Activated T-cell treated with anti-CD3 and anti-CD28 coated beads for 1 hour (primary cell): Measurements from ENCODE around the gene PYGO2.

Experiments used
- DNase-seq: peaks from one replicate; pipeline ENCODE4 v3.0.0-alpha.2; 2020; ENCODE audit warnings: low read depth

The PYGO2 gene

DNA sequence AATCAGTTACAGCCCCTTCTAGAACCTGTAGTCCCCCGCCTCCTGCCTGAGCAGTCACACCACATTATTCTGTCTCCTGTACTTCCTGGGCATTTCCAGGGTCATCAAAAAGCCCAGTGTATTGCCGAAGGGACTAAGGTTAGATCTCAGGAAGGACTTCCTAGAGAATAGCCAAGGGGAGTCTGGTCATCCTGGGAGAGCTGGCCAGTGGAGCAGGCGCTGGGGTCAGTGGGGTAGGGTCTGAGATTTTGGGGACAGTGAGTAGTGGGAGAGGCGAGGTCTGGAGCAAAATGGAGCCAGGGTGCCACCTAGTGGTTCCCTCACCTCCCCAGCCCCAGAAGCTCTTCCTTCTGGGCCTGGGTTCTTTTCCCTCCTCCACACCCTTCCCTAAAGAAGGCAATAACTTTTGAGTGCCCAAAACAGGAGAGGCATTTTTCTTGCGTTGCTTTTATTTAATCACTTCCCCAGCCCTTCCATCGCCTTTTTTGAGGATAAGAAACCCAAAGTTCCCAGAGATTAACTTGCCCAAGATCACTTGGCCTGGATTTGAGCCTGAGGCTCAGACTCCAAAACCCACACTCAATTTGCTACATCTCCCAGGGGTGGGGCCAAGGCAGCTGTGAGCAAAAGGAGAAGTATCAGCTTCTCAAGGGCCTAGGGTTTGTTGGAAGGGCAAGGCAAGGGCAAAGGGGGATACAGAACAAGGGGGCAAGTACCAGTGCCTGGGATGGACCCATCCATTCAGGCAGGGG lies 17.8 kb downstream of the PYGO2 start:
- DNase-seq, result peak; percentile 29

GRCh38 chr1:154941333-154942013 lies 20.1 kb downstream of the PYGO2 start:
- no peak for DNase-seq

GRCh38 chr1:154940651-154941194 lies 20.9 kb downstream of the PYGO2 start:
- no peak for DNase-seq

DNA sequence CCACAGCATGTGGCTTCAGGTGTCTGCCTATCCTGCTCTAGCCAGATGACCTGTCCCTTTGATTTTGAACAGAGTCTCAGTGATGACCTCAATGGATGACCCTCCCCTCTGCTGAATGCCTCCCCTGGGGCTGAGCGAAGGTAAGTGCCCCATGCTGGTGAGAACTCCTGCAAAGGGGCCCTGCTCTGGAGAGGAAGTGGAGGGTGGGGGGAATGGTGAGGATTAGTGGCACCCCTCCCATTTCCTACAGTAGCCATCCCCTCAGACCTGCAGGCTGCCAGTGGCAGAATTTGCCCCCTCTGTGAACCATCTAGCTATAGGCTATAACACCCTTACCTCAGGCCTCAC lies 21.4 kb downstream of the PYGO2 start:
- no peak for DNase-seq

GRCh38 chr1:154938604-154939399 lies 22.8 kb downstream of the PYGO2 start:
- DNase-seq, result no peak

DNA sequence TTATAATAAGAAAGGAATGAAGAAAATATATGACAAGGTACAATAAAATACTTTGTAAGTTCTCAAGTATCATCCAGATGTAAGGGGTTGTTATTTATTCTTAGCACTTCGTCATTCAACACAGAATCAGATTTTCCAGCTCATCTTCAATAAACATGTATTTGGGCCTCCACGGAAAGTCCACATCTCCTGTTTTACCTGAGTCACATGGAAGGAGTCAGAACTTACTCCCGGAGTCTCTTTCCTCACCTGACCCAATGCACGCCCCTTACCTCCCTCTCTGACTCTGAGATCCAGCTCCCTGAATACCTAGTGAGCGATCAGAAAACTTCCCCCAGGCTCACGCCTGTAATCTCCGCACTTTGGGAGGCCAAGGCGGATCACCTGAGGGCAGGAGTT lies 23.6 kb downstream of the PYGO2 start:
- DNase-seq, result no peak

DNA sequence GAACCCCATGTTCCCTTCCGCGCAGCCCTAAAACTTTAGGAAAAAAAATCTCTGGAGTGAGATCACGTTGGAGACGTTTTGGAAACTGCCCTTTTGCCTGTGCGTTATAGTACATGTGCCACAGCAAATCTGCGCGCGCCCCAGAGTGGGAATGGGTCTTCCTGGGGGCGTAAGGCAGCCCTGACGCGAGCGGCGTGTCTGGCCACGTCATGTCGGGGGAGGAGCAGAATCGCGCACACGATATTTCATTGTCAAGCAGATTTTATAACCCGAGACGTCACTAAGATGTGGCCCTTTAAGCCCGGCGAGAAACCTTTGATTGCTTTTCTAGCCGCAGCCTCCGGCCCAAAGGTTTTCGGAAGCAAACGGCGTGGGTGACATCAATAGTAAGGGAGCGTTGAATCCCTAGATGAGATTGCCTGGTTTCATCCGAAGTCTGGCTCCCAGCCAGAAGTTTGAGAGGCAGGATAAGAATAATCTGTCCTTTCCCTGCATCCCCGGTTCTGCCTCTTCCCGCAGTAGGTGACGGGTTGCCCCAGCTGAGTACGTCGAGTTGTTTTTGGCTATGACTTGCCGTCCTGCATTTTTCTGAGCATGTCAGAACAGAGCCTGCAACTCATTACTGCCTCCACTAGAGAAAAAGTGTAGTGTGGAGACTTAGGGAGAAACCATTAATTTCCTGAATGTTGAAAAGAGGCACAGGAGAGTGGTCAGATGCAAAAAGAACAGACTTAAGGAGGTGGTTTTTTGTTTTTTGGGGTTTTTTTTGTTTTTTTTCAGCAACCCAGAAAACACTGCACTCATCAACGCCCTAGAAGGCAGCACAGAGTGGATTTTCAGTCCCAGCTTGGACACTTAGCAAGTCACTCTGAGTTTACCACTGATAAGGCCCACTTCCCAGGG lies 24.2 kb downstream of the PYGO2 start:
- peak; percentile 82 for DNase-seq

DNA sequence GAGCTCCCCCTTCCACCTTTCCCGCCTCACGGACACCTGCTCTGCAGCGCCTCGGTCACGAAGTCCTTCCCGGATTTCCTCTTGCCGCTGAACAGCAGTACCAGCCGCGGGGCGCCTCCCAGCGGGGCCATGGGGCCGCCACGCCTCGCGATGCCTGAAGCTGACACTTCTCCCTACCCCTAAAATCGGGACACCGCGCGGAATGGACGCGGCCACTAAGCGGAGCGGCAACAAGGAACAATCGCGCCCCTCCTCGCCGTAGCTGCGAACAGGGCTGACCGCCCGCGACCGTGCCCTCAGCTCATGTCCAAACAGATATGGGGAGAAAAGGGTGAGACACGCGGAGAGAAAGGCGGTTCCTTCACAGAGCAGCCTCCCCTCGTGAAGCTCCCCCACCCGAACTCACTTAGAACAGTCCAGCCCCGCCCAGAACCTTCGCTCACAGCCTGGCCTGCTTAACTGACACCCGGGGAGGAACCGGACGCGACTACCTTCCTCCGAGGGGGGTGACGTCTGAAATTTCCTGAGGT lies 25.0 kb downstream of the PYGO2 start, which contains the start of gene PMVK:
Gene PMVK (minus strand): TSS at position 165 of the 530 bp plus-strand sequence. CDS start 34 bp downstream, at position 131.
- peak; percentile 92 for DNase-seq

DNA sequence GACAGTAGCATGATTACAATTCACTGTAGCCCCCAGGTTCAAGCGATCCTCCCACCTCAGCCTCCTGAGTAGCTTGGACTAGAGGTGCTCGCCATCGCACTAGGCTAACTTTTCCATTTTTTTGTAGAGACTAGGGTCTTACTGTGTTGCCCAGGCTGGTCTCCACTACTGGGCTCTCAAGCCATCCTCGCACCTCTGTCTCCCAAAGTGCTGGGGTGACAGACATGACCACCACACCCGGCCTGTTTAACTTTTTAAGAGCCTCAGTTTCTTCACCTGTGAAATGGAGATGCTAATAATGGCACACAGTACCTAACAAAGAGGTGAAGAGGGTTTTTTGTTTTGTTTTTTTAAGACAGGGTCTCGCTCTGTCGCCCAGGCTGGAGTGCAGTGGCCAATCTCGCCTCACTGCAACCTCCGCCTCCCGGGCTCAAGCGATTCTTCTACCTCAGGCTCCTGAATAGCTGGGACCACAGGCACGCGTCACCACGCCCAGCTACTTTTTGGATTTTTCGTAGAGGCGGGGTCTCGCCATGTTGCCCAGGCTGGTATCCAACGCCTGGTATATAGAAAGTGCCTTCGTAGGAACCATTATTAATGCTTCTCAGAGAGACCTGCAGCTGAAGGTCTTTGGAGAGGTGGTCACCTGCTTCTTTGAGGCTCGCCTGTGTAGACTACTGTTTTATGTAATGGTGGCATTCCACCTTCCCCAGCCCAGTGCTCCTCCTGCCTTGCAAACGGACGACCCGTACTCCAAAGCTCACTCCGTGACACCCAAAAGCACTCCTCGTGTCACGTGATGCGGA lies 25.6 kb downstream of the PYGO2 start:
- no peak for DNase-seq

- no peak for DNase-seq
Observed at GRCh38 chr1:154934358-154934948, 27.1 kb downstream of the PYGO2 start.

DNA sequence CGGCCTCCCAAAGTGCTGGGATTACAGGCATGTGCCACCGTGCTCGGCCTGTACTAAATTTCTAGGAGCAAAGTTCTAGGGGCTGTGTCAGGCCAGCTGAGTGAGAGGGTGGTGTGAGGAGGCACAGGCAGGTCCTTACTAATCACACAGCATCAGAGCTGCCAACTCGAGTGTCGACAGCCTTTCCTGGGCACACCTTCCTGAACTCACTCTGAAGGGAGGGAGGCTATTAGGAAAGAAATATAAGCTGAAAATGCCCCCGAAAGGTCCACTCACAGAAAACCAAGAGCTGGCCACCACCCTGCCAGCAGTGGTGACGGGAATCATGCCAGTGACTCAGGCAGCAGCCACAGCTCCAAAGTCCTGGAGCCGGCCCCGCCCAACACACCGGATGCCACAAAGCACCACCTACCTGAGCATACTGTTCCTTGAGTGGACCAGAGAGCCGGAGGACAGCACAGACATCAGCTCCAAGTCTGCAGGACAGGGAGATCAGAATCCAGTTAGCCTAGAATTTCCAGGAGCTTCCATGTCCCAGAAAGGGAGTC lies 29.6 kb downstream of the PYGO2 start:
- DNase-seq, result no peak

DNA sequence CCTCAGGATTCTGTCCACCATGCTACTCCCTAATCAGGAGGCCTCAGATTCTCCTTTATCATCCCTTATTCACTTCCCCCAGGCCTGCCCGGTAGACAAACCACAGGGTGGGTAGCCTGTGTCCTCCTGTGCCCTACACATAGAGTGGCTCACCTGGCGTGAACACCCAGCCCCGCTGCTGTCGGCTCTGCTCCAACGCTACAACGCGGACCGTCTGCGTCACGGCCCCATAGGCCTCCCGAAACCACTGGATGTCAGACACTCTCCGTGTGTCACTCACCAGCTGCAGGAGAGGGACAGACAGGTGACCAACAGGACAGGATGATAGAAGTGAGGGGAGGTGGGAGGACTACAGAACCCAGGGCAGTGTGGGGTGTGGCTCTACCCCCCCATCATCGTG lies 35.4 kb downstream of the PYGO2 start:
- DNase-seq, result no peak

GRCh38 chr1:154925335-154926170 lies 36.0 kb downstream of the PYGO2 start:
- no peak for DNase-seq

- no peak for DNase-seq
Observed at GRCh38 chr1:154923695-154924094, 37.9 kb downstream of the PYGO2 start.

DNA sequence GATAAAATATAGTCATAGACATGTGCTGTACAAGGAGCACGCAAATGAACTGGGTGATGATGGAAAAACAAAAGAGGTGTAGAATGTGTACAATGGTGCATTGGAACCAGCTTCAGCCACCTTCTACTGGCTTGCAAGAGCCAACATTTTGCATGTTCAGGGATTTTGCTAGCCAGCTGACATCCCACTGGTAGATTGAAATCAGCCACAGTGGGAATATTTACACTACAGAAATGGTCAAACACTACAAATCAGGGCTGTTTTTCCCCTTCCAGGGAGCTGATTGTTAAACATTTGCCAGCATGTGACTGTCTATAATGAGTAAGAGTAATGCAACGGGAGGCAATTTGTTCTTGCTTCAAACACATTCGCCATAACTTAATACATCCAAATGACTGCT lies 48.3 kb downstream of the PYGO2 start:
- no peak for DNase-seq

DNA sequence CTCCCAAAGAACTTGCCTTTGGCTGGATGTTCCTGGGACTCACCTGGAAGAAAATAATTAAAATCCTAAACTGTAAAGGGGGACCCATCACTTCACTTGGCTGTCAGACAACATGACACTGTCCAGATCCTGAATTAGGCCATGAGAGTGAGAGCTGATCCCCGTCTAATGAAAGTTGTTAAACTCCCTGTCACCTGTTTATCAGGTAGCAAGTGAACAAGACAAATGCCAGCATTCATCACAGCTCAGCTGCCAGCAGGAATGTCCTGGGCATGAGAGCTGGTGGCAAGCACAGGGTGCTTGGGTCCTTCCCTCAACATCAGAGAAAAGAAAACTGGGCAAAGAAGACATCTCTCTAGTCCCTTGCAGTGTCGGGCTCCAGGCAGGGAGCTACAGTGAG lies 48.8 kb downstream of the PYGO2 start:
- DNase-seq, result no peak

DNA sequence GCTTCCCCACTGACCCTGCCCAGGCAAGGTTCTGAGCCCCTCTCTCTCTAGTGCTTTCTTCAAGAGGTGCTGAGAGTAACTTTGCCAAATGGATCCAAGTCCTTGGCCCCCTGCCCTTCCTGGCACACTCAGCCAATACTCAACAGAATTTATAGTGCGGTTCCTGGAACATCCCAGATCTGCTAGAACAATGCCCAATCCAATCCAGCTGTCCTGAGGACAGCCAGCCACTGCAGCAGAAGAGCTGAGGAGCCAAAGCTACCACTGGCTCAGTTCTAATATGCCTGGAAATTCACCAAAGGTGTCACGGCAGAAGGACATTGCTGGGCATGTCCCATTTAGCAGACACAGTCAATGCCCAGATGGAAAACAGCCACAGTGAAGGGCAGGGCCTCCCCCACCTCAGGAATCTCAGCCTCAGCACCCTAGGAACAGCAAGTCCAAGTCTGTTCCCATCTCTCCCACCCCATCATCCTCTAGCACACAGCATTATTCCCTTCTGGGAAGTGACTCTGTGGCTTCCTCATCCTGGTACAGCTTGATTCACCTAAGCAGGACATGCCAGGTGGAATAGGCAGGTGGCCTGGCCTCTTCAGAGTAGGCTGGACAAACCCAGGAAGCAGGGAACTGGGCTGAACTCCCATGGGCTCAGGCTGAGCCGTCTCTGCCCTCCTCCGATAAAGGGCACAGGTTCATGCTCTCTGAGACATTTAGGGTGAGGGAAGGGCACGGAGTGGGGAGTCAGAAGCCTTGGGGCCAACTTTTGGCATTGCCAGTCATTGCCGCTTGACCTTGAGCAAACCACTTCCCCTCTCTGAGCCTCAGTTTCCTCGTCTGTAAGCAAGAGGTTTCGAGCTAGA lies 49.7 kb downstream of the PYGO2 start:
- DNase-seq, result no peak

DNA sequence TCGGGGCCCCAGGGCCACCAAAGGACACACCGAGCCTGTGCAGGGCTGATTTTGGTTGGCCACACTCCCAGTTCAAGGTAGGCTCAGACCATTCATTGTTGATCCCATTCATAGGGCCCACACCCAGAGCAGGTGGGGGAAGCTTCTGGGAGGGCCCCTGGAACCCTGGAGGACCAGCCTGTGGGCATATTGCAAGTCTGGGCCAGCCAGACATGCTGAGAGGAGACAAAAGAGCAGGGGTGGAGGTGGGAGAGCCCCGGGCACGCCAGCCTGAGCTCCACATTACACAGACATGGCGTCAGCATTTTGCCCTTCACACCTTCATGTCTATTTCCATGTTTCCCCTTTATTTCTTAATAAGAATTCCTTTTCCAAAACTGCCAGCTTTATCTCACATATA lies 50.7 kb downstream of the PYGO2 start:
- DNase-seq, result no peak
